GM21360 (cell line): ENCODE data around the gene ABL2.
"Not testable (repeated sequence)": the region's sequence is repeated elsewhere in the genome, so short reads cannot be mapped to it uniquely, and the experiment has no call there.

Experiments
- ATAC-seq: cut with Tn5 transposase; IDR thresholded peaks from one replicate; pipeline ENCODE4 v1.9.1; 2021; ENCODE audit warnings: mild to moderate bottlenecking, moderate library complexity; ENCODE audit not compliant: unreplicated experiment

ABL2 gene

GRCh38 chr1:179175011-179175841 lies 54.3 kb downstream of the ABL2 start:
- no peak for ATAC-seq

DNA sequence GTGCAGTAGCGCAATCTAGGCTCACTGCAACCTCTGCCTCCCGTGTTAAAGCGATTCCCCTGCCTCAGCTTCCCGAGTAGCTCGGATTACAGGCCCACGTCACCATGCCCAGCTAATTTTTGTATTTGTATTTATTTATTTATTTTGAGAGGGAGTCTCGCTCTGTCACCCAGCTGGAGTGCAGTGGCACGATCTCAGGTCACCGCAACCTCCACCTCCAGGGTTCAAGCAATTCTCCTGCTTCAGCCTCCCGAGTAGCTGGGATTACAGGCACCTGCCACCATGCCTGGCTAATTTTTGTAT lies 59.1 kb downstream of the ABL2 start:
- not testable (repeated sequence) for ATAC-seq

- no peak for ATAC-seq
Observed at GRCh38 chr1:179169616-179170467, 59.6 kb downstream of the ABL2 start.

DNA sequence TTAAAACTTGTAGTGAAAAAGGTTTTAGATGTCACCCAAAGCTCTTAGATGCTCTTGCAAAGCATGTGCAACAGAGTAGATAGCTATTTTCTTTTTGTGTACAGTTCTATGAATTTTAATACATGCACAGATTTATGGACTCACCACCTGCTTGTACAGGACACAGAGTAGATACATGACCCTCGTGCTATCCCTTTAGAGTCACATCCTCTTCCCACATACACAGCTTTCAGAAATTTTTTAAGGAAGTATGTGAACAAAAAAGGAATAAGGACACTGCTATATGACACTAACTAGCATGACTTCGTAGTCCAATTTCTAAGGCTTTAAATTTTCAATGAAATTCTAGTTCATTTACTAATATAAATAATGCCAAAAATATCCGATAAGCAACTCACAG lies 60.9 kb downstream of the ABL2 start:
- no peak for ATAC-seq

GRCh38 chr1:179167955-179168354 lies 61.5 kb downstream of the ABL2 start:
- ATAC-seq: no peak

DNA sequence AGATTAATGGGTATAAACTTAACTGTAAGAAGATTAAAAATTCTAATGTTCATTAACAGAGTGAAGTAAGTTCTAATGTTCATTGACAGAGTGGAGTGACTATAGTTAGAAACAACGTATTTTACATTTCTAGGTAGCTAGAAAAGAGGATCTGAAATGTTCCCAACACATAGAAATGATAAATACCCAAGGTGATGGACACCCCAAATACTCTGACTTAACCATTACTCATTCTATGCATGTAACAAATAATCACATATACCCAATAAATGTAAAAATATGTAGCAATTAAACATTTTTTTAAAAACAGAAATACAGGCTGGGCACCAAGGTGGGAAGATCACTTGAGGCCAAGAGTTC lies 62.1 kb downstream of the ABL2 start:
- ATAC-seq: no peak

GRCh38 chr1:179166663-179167417 lies 62.6 kb downstream of the ABL2 start:
- ATAC-seq: no peak

- no peak for ATAC-seq
Observed at GRCh38 chr1:179164494-179164893, 65.0 kb downstream of the ABL2 start.

DNA sequence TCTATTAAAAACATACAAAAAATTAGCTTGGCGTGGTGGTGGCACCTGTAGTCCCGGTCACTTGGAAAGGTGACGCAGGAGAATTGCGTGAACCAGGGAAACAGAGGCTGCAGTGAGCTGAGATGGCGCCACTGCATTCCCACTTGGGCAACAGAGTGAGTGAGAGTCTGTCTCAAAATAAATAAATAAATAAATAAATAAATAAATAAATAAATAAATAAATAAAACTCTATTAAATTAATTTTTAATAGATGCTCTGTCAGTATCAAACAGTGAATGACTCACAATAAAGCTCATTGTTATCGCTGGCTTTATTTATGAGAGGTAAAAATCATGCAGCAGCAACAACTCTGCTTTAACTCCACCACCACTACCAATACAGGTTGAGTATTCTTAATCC lies 72.8 kb downstream of the ABL2 start:
- ATAC-seq: no peak

GRCh38 chr1:179156026-179156425 lies 73.5 kb downstream of the ABL2 start:
- no peak for ATAC-seq

GRCh38 chr1:179155615-179156014 lies 73.9 kb downstream of the ABL2 start:
- no peak for ATAC-seq

DNA sequence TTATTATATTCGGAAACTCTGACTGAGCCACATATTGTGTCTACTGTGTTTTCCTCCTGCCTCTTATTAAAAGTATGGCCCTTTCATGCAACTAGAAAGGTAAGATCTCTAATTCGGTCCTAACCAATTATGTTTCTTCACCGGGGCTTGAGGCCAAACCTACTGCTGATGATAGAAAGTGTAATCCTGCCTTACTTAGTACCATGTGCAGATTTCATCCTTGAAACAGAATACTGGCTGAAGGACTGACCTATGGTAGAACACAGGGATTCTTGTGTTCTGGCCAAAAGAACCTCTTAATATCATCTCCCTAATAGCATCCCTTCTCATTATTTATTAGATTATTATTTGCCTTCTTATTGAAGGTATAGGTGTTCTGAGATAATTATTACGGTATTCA lies 75.0 kb downstream of the ABL2 start:
- ATAC-seq: no peak

DNA sequence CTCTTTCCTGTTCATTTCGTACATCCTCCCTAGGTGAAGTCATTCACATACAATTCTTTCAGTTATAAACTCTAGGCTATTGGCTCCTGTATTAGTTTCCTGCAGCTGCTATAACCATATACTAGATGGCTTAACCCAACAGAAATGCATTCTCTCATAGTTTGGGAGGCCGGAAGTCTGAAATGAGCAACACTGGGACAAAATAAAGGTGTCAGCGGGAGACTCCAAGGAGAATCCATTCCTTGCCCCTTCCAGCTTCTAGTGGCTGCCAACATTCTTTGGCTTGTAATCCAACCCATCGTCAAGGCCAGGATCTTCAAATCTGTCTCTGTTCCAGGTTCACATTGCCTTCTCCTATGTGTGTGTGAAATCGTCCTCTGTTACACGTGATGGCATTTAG lies 76.3 kb downstream of the ABL2 start:
- no peak for ATAC-seq

GRCh38 chr1:179151908-179152682 lies 77.4 kb downstream of the ABL2 start:
- no peak for ATAC-seq

GRCh38 chr1:179146911-179147310 lies 82.6 kb downstream of the ABL2 start:
- ATAC-seq: no peak

DNA sequence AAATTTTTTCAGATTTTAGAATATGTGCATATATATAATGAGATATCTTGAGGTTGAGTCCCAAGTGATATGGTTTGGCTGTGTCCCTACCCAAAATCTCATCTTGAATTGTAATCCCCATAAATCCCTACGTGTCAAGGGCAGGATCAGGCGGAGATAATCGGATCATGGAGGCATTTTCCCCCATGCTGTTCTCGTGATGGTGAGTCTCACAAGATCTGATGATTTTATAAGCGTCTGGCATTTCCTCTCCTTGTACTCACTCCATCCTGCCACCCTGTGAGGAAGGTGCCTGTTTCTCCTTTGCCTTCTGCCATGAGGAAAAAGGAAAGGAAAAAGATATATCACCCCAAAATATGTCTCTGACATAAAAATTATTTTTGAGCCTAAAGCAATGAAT lies 83.0 kb downstream of the ABL2 start:
- ATAC-seq: no peak

- no peak for ATAC-seq
Observed at GRCh38 chr1:179145521-179145920, 84.0 kb downstream of the ABL2 start.

DNA sequence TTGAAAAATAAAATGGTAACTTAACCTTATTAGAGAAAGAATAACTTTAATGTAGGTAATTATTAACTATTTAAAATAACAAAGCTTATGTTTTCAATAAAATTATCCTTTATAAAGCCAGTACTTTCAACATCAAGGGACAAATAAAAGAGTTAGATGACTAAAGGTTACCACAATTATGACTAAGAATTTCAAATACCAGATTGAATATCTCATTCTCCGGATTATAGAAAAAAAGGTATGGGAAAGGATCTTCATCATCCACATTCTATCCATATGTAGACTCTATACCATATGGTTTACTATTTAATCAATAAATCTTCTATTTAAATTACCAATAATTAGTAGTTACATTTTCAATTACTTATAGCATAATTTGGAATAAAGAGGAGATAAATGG lies 84.9 kb downstream of the ABL2 start:
- no peak for ATAC-seq

GRCh38 chr1:179143322-179143721 lies 86.2 kb downstream of the ABL2 start:
- ATAC-seq: no peak

- ATAC-seq: no peak
Observed at GRCh38 chr1:179142889-179143299, 86.6 kb downstream of the ABL2 start.
